Activated CD4-positive, alpha-beta T cell treated with anti-CD3 and anti-CD28 coated beads for 36 hours (primary cell): ENCODE data around the gene HS1BP3. TPM values are rescaled to one million over a fixed set of nuclear protein-coding genes. Genes with fewer than 3 reads are reported as not detected.

Experiments
- ATAC-seq: fragments of 200-7000 bp; cut with Tn5 transposase; one replicate; pipeline ENCODE4 v1.10.0; 2021; ENCODE audit warnings: mild to moderate bottlenecking, moderate library complexity
- CTCF ChIA-PET: fragments of 350-600 bp; sonication (Branson Sonifier 250); formaldehyde crosslinking; loops from one replicate; lab custom pipeline; 2021; ENCODE audit warnings: antibody characterized with exemption; lab: Charles Lee
- POLR2A ChIA-PET: fragments of 350-600 bp; sonication (Branson Sonifier 250); formaldehyde crosslinking; loops from one replicate; lab custom pipeline; 2021; ENCODE audit warnings: antibody characterized with exemption, inconsistent platforms; lab: Charles Lee
- DNase-seq: peaks from one replicate; pipeline ENCODE4 v3.0.0-alpha.2; 2020
- H3K27ac Mint-ChIP-seq: one replicate; pipeline ENCODE4 v1.8.0; 2021; ENCODE audit warnings: mixed read lengths
- H3K27me3 Mint-ChIP-seq: one replicate; pipeline ENCODE4 v1.8.0; 2021; ENCODE audit warnings: mixed read lengths
- H3K36me3 Mint-ChIP-seq: one replicate; pipeline ENCODE4 v1.8.0; 2021; ENCODE audit warnings: low read depth, mixed read lengths
- H3K4me1 Mint-ChIP-seq: one replicate; pipeline ENCODE4 v1.8.0; 2021; ENCODE audit warnings: mixed read lengths
- H3K4me3 Mint-ChIP-seq: one replicate; pipeline ENCODE4 v1.8.0; 2021; ENCODE audit warnings: mild to moderate bottlenecking, moderate library complexity, mixed read lengths
- H3K9me3 Mint-ChIP-seq: one replicate; pipeline ENCODE4 v1.8.0; 2021; ENCODE audit warnings: low read depth, mixed read lengths
- intact Hi-C, 2 experiments: fragments of 100-400 bp; cut with DNase I in 1 of 2; cut with micrococcal nuclease in 1 of 2; formaldehyde crosslinking; loops; one replicate each; pipeline versions ENCODE4 v1.14.2 to v1.15.1; 2022 to 2024; cut with DNase I, micrococcal nuclease
- total RNA-seq, 2 experiments: library from RNA; stranded (reverse); gene quantifications; one replicate each; pipeline ENCODE4 v1.2.3, GENCODE V29; 2021

The HS1BP3 gene
- total RNA-seq, 2 experiments from 2014 or later, result 6.2 to 7.1 TPM

DNA sequence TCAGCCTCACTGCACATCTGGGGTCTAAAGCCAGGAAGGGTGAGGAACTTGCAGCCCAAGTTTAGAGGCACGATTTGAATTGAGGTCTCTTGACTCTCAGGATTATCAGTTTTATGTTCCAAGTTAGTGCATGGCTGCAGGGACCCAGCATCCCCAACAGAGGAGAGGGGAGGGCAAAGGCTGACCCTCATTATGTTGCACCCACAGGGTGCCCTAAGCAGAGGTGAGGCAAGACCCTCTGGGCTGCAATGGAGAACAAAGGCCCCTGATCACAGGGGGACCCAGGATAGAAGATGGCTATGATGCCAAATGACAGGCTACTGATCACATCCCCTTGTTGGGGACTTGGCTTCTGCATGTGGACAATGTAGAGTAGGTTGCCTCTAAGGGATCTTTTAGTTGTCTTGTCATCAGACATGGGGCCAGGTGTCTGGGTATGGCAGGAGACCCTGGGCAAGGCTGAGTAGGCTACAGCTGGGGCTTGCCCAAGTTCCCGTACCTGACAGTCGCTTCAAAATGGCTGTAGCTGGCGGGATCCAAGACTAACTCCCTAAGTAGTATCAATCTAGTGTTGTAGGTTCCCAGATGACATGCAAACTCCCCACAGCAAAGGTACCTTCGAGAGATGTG lies 11.5 kb upstream of the HS1BP3 start:
- ATAC-seq (no peak), DNase-seq (no peak)
- no peak overlapping the region for H3K4me3 Mint-ChIP-seq
- intact Hi-C loops, result loop anchor here (5.0 to 10.0 kb wide), 5 partner anchors 120 to 655 kb away; partner anchors contain the start of gene LDAH (in 1 of the 2)
- H3K27me3 Mint-ChIP-seq, result peaks cover 45% of the 10 kb centered on the region
- no peaks in the 10 kb centered on the region for H3K36me3 Mint-ChIP-seq
- ChIA-PET POLR2A (no interaction called here), CTCF (interaction anchor here (0.5 to 5.6 kb wide), 17 partner anchors 10 to 657 kb away, joined by 3 to 100 read pairs (median 3); partner anchors contain the start of gene HS1BP3)
- H3K27ac Mint-ChIP-seq, result no peak overlapping the region
- H3K4me1 Mint-ChIP-seq, result peaks cover 7% of the 10 kb centered on the region
- H3K9me3 Mint-ChIP-seq, result no peaks in the 10 kb centered on the region

DNA sequence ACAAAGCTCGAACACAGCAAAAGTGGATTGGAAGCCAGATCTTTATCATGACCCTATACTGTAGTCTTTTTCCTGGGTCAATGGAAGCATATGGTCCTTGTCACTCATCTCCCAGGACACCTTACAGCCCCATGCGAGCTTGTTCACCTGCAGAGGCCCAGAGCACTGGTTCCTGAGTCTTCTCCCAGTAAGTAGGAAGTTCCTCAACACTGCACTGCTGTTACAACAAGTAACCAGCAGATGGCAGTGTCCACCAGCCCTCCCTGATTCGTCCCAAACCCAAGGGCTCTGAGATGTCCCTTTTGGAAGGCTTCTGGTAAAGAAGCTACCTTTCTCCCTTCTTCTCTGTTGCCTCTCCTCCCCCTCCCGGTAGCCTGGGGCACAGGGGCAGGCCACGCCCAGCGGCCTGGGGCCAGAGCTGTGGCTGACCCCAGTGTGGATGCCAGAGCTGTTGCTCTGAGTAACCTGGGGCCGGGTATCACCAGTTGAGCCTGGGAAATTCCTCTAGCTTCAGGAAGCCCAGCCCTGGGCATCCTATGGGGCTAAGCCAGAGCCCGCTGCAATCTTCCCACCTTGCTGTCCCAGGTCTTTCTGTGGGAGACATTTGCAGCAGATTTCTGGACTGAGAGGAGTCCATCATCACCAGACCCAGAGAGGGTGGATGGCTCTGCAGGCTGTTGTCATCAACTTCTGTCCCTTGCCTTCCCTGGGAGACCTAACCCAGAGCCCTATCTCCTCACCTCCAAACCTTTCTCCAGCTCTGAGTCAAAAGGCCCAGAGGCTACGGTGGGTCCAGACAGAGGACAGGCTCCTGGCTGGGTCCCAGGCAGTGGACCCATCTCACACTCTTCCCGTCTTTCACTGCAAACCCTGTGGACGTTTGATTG lies 10.8 kb upstream of the HS1BP3 start:
- ChIA-PET CTCF (interaction anchor here (0.5 to 5.6 kb wide), 31 partner anchors 9 to 656 kb away, joined by 3 to 100 read pairs (median 3); partner anchors contain the start of gene HS1BP3), POLR2A (interaction anchor here (0.9 kb wide), 1 partner anchor 302 kb away, joined by 9 read pairs; no protein-coding TSS in a partner anchor)
- Mint-ChIP-seq H3K27me3 (peaks cover 44% of the 10 kb centered on the region), H3K36me3 (no peaks in the 10 kb centered on the region), H3K27ac (no peak overlapping the region), H3K4me1 (peaks cover 7% of the 10 kb centered on the region), H3K4me3 (no peak overlapping the region), H3K9me3 (no peaks in the 10 kb centered on the region)
- ATAC-seq (peak; percentile 79), DNase-seq (peak; percentile 77)
- intact Hi-C loops, result loop anchor here (1.0 to 10.0 kb wide), 7 partner anchors 121 to 656 kb away; partner anchors contain the start of gene LDAH (in 1 of the 2)

DNA sequence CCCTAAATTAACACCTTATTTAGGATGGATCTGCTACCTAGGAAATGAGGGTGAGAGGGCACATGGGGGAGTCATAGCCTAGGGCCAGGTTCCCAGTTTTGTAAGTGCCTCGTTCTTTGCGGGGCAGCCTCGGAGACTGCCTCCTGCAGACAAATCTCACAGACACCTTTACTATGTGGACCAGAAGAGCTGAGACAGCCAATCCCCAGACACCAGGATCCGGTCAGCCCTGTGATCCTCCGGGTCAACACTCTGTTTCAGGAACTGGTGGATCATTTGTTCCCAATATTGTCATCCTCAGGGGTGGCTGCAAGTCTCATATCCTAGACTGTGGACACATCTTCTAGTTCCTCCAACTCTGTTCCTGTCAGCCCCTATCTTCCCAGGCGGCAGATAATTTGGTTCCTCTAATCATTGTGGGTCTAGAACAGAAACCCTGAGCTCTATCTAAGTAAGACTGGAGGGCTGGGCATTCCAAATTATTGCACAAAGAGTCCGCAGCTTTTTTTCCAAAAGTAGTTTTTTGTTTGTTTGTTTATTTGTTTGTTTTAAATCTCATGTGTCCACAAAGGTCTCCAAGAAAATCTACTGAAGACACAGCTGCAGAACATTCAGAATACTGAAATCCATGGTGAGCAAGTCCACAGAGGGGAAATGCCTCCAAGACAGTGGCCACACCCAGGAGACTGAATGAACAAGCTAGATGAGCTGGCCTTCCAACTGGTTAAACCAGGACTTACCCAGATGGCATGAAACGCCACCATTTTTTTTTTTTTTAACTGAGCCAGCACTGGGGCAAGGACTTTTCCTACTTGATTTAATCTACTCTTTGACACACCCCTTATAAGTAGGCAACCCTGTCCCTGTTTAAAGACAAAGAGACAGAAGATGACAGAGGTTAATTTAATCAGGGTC lies 9.9 kb upstream of the HS1BP3 start:
- Mint-ChIP-seq H3K4me1 (peaks cover 4% of the 10 kb centered on the region), H3K27ac (no peak overlapping the region), H3K4me3 (no peak overlapping the region), H3K9me3 (no peaks in the 10 kb centered on the region), H3K27me3 (peaks cover 40% of the 10 kb centered on the region), H3K36me3 (no peaks in the 10 kb centered on the region)
- ChIA-PET POLR2A (interaction anchor here (0.9 kb wide), 1 partner anchor 303 kb away, joined by 9 read pairs; no protein-coding TSS in a partner anchor), CTCF (interaction anchor here (0.5 to 5.6 kb wide), 29 partner anchors 10 to 656 kb away, joined by 3 to 100 read pairs (median 4); partner anchors contain the start of genes HS1BP3 and RHOB)
- intact Hi-C loops, result loop anchor here (1.0 to 10.0 kb wide), 7 partner anchors 122 to 657 kb away; partner anchors contain the start of gene LDAH (in 1 of the 2)
- ATAC-seq (no peak), DNase-seq (no peak)

DNA sequence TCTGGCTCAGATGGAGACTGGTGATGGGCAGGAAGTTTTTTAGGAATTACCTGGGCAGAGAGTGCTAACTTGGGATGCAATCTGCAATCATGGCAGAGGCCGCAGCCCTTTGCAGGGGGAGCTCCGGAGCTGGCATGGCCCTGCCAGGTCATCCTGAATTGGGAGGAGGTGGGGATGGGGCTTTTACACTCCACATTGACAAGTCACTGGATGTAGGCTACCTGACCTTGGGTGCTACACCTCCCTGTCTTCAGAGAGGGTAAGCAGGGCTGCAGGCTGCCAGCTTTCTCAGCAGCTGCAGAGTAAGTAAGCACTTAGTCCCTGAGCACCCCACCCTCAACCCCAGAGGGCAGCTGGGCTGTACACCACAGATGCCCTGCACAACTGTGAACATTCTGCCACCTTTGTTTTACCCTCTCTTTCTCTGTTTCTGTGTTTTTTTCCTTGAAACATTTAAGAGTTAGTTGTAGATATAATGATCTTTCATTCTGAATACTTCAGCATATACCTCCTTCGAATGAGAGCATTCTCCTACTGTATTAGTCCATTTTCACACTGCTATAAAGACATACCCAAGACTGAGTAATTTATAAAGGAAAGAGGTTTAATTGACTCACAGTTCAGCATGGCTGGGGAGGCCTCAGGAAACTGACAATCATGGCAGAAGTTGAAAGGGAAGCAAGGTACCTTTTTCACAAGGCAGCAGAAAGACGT lies 6.8 kb upstream of the HS1BP3 start:
- POLR2A ChIA-PET, result no interaction called here
- intact Hi-C loops, result no loop called here
- H3K36me3 Mint-ChIP-seq, result no peaks in the 10 kb centered on the region
- DNase-seq (no peak), ATAC-seq (peak; percentile 50)
- H3K4me3 Mint-ChIP-seq, result no peak overlapping the region
- H3K4me1 Mint-ChIP-seq, result peaks cover 4% of the 10 kb centered on the region
- CTCF ChIA-PET, result interaction anchor here (0.6 to 0.7 kb wide), 2 partner anchors 266 to 306 kb away, joined by 3 to 4 read pairs; no protein-coding TSS in a partner anchor
- H3K27me3 Mint-ChIP-seq, result peaks cover 18% of the 10 kb centered on the region
- H3K9me3 Mint-ChIP-seq, result no peaks in the 10 kb centered on the region
- no peak overlapping the region for H3K27ac Mint-ChIP-seq

DNA sequence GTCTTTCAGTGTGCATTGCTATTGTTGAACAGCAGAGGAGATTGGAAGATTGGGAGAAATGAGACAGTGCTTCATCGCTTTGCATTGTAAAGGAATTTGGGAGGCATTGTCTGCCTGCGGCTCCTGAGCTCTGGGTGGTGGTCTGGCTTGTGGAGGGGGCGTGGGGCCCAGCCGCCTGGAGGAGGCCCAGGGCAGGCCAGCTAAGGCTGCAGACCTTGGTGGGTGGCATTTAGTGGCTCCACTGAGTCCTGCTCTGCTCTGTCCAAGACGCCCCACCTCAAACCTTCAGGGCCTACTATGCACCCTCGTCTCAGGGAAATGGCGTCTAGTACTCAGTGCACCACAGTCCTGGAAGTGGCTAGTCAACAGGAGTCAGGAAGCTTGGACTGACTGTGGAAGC lies 5.7 kb upstream of the HS1BP3 start:
- Mint-ChIP-seq H3K27ac (no peak overlapping the region), H3K4me1 (peaks cover 7% of the 10 kb centered on the region), H3K9me3 (no peaks in the 10 kb centered on the region), H3K27me3 (peaks cover 16% of the 10 kb centered on the region), H3K36me3 (no peaks in the 10 kb centered on the region), H3K4me3 (no peak overlapping the region)
- CTCF ChIA-PET, result interaction anchor here (2.2 kb wide), 1 partner anchor 9 kb away, joined by 11 read pairs; no protein-coding TSS in a partner anchor
- no peak for DNase-seq
- intact Hi-C loops, result no loop called here
- POLR2A ChIA-PET, result no interaction called here
- ATAC-seq, result no peak

DNA sequence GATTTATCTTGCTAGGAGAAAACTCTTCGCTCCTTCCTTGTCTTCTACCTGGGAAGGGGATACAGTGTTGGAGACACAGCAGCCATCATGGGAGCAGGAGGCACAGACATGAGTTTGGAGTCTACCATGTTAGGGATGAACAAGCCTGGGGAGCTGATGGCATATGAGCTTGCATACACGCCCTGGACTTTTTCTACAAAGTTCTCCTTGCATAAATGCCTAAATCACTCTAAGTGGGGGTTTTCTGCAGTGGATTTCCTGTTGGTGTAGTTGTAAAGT lies 3.6 kb upstream of the HS1BP3 start:
- intact Hi-C loops, result loop anchor here in 1 of 2 experiments (5.0 kb wide), 2 partner anchors 662 to 1307 kb away; partner anchors contain the start of gene WDR35
- ChIA-PET CTCF (interaction anchor here (1.2 kb wide), 1 partner anchor 208 kb away, joined by 3 read pairs; the partner anchor contains the start of gene RHOB), POLR2A (no interaction called here)
- H3K4me1 Mint-ChIP-seq, result peaks cover 21% of the 10 kb centered on the region
- H3K27me3 Mint-ChIP-seq, result peaks cover 6% of the 10 kb centered on the region
- DNase-seq (no peak), ATAC-seq (no peak)
- no peaks in the 10 kb centered on the region for H3K36me3 Mint-ChIP-seq
- no peak overlapping the region for H3K27ac Mint-ChIP-seq
- H3K9me3 Mint-ChIP-seq, result no peaks in the 10 kb centered on the region
- no peak overlapping the region for H3K4me3 Mint-ChIP-seq

DNA sequence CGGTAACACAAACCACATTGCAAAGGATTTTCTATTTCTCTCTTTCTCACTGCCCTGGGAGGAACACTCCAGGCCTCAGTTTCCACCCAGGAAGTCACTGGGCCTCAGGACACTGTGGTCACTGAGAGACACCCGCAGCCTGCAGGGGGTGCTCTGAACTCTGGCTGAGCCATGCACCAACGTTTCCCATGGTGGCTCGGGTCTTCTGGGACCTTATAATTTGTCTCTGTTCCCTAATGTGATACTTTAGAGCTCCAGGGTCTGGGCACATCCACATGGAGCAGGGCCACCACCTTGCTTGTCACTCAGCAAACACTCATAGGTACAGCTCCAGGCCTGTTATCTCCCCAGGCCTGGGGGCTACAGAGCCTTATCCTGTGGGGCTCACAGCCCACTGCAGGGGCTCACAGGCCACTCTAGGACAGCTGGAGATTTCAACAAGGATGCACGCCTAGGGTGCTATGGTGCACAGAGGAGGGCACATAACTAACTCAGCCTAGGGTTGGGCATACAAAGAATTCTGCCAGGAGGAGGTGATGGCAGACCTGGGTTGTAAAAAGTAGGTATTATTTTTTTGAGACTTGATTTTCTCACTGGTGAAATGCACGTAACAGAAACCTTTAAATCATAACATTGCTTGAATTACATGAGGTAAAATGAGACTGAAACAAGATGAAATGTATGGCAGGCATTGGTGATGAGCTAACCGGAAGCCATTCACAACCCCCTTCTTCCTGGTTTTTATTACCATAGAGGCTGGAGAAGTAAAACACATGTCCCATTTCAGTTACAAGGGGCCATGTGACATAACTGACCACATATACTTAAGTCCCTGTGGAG lies 3.0 kb upstream of the HS1BP3 start:
- no peak overlapping the region for H3K4me3 Mint-ChIP-seq
- no peak for DNase-seq
- ChIA-PET CTCF (interaction anchor here (0.7 to 1.2 kb wide), 2 partner anchors 13 to 207 kb away, joined by 3 read pairs; partner anchors contain the start of gene RHOB), POLR2A (no interaction called here)
- intact Hi-C loops, result loop anchor here in 1 of 2 experiments (5.0 kb wide), 2 partner anchors 662 to 1307 kb away; partner anchors contain the start of gene WDR35
- peaks cover 3% of the 10 kb centered on the region for H3K27me3 Mint-ChIP-seq
- no peaks in the 10 kb centered on the region for H3K36me3 Mint-ChIP-seq
- H3K9me3 Mint-ChIP-seq, result no peaks in the 10 kb centered on the region
- H3K4me1 Mint-ChIP-seq, result peaks cover 26% of the 10 kb centered on the region
- ATAC-seq, result no peak
- H3K27ac Mint-ChIP-seq, result no peak overlapping the region

DNA sequence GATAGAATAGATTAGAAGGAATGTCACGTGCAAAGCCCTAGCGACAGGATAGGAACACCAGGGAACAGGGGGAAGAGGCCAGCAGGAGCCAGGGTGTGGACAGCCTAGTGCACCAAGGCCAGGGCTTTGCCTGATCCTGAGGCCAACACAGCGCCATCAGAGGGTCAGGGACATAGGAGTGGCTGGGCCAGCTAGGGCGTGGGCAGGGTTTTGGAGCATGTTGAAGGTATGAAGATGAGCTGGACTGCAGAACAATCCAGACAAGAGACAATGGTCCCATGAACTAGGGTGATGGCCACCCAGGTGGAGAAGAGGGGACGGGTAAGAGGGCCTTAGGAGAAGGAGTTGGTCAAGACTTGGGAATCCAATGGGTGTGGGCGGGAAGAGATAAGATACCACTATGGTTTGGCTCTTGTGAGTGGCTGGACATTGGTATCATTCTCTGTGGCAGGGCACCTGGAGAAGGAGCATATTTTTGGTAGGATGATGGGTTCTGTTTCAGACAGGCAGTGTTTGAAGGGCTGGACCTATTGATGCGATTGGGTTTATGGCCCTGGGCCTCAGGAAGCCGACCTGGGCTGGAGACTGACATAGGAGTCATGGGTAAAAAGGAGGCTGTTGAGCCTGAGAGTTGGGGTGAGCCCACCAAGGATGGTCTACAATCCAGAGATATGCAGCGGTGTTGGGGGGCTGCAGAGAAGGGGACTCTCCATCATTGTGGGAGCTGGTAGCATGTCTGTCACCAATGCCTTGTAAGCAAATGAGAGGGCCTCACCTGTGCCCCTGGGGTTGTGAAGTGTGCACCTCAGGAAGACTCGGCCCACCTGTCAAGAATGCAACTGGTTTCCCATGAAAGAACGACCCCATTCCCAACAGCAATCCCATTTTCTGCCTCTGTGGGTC lies 2.0 kb upstream of the HS1BP3 start:
- Mint-ChIP-seq H3K36me3 (no peaks in the 10 kb centered on the region), H3K4me1 (peaks cover 23% of the 10 kb centered on the region), H3K9me3 (no peaks in the 10 kb centered on the region), H3K4me3 (no peak overlapping the region), H3K27ac (no peak overlapping the region), H3K27me3 (peaks cover under 1% of the 10 kb centered on the region)
- ChIA-PET POLR2A (no interaction called here), CTCF (interaction anchor here (0.5 to 2.7 kb wide), 5 partner anchors 8 to 206 kb away, joined by 3 to 36 read pairs (median 7); partner anchors contain the start of gene RHOB)
- DNase-seq, result no peak
- intact Hi-C loops, result loop anchor here in 1 of 2 experiments (5.0 kb wide), 2 partner anchors 661 to 1306 kb away; partner anchors contain the start of gene WDR35
- no peak for ATAC-seq
